ENCODE data around the gene PPME1. TPM values are rescaled to one million over a fixed set of nuclear protein-coding genes. Genes with fewer than 3 reads are reported as not detected.
A peak's percentile ranks its signal among the peaks of the same experiment; 100 is the strongest.
"Not testable (repeated sequence)": the region's sequence is repeated elsewhere in the genome, so short reads cannot be mapped to it uniquely, and the experiment has no call there.

PPME1 gene, protein sequence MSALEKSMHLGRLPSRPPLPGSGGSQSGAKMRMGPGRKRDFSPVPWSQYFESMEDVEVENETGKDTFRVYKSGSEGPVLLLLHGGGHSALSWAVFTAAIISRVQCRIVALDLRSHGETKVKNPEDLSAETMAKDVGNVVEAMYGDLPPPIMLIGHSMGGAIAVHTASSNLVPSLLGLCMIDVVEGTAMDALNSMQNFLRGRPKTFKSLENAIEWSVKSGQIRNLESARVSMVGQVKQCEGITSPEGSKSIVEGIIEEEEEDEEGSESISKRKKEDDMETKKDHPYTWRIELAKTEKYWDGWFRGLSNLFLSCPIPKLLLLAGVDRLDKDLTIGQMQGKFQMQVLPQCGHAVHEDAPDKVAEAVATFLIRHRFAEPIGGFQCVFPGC
- 46.0 and 53.4 TPM in 2 replicates for total RNA-seq
- long read RNA-seq, transcript PPME1-201 (14 exons, 2,677 nt): major isoform, 41 of 50 reads
- long read RNA-seq, partial matches to known transcripts: 2 of 50 reads
- long read RNA-seq, other reads (novel, unspliced or antisense): 6 of 50 reads

DNA sequence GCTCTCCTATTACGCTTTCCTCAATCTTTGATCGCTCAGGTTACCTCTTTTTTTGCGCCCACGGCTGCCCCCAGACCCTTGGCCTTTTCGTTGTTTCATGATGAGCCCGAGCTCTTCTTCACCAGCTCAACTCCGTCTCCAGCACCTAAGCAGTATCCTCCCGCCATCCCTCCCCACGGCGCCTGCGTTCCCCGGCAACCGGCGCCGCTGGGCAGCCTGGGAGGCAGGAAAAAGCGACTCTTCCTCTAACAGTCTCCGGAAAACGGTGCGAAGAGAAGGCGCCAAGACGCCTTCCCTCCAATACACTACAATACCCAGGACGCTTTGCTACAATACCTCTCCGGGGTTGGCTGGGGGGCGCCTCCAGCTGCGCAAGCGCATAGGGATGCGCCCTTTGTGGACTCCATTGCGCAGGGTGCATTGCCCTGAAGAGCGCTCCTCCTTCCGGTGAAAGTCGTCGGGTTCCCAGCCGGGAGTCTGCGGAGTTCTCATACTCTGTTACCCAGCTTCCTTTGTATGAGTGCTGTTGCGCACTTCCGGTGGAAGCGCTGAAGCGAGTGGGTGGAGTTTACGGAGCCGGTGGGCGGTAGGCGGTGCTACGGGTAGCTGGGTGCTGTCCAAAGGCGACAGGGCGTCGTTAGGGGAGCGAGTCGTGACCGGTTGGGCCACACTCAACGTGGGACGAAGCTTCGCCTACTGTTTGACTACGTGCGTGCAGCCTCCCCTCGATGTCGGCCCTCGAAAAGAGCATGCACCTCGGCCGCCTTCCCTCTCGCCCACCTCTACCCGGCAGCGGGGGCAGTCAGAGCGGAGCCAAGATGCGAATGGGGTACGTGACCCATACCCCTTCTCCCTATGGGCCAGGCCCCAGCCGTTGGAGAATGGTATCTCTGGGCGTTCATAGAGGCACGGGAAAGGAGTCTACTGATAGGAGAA lies at the start of gene PPME1, which contains the start of gene C2CD3:
Gene PPME1, plus strand, starts transcription at position 596 of the 936 bp plus-strand sequence. Its CDS starts 133 bp downstream, at position 729.
Gene C2CD3, minus strand, starts transcription at position 309 of the 936 bp plus-strand sequence. Its CDS starts 210 bp downstream, at position 99.
- Mint-ChIP-seq H3K36me3 (ENCODE audit: low read depth) (peaks cover 3% of the 10 kb centered on the region), H3K4me3 (no peak within 1 kb of the TSS), H3K4me1 (peaks cover 10% of the 10 kb centered on the region), H3K27me3 (ENCODE audit: low read depth) (no peaks in the 10 kb centered on the region), H3K27ac (ENCODE audit: unreplicated experiment) (no peak within 1 kb of the TSS), H3K9me3 (no peaks in the 10 kb centered on the region)
- DNase-seq (ENCODE audit: low read depth, low spot score): peak; percentile 93
- TF ChIP-seq, protein P1, sequence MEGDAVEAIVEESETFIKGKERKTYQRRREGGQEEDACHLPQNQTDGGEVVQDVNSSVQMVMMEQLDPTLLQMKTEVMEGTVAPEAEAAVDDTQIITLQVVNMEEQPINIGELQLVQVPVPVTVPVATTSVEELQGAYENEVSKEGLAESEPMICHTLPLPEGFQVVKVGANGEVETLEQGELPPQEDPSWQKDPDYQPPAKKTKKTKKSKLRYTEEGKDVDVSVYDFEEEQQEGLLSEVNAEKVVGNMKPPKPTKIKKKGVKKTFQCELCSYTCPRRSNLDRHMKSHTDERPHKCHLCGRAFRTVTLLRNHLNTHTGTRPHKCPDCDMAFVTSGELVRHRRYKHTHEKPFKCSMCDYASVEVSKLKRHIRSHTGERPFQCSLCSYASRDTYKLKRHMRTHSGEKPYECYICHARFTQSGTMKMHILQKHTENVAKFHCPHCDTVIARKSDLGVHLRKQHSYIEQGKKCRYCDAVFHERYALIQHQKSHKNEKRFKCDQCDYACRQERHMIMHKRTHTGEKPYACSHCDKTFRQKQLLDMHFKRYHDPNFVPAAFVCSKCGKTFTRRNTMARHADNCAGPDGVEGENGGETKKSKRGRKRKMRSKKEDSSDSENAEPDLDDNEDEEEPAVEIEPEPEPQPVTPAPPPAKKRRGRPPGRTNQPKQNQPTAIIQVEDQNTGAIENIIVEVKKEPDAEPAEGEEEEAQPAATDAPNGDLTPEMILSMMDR (conservative IDR thresholded peaks at IDR 0.05): peak; percentile 53

- H3K27ac Mint-ChIP-seq (ENCODE audit: unreplicated experiment): peak overlapping the region; percentile 52
- peaks cover 27% of the 10 kb centered on the region for H3K36me3 Mint-ChIP-seq (ENCODE audit: low read depth)
Measured at GRCh38 chr11:74121804-74122203, 49.3 kb upstream of the PPME1 start.

GRCh38 chr11:74123008-74123448 lies 48.1 kb upstream of the PPME1 start:
- TF ChIP-seq, protein P1 (conservative IDR thresholded peaks at IDR 0.05): no peak
- Mint-ChIP-seq H3K4me1 (no peaks in the 10 kb centered on the region), H3K4me3 (no peak overlapping the region), H3K27ac (ENCODE audit: unreplicated experiment) (peak overlapping the region; percentile 63), H3K36me3 (ENCODE audit: low read depth) (peaks cover 19% of the 10 kb centered on the region), H3K27me3 (ENCODE audit: low read depth) (no peaks in the 10 kb centered on the region), H3K9me3 (no peaks in the 10 kb centered on the region)
- no peak for DNase-seq (ENCODE audit: low read depth, low spot score)

More at GRCh38 chr11:74121804-74122203, 49.3 kb upstream of the PPME1 start:
- no peaks in the 10 kb centered on the region for H3K4me1 Mint-ChIP-seq
- no peaks in the 10 kb centered on the region for H3K9me3 Mint-ChIP-seq
- TF ChIP-seq, protein P1 (conservative IDR thresholded peaks at IDR 0.05): no peak
- no peak overlapping the region for H3K4me3 Mint-ChIP-seq
- no peak for DNase-seq (ENCODE audit: low read depth, low spot score)
- H3K27me3 Mint-ChIP-seq (ENCODE audit: low read depth): no peaks in the 10 kb centered on the region

- not testable (repeated sequence) for H3K27me3 Mint-ChIP-seq (ENCODE audit: low read depth); H3K9me3 Mint-ChIP-seq; H3K4me1 Mint-ChIP-seq; DNase-seq (ENCODE audit: low read depth, low spot score); H3K27ac Mint-ChIP-seq (ENCODE audit: unreplicated experiment); H3K4me3 Mint-ChIP-seq
- peaks cover 23% of the 10 kb centered on the region for H3K36me3 Mint-ChIP-seq (ENCODE audit: low read depth)
Measured at GRCh38 chr11:74129121-74129520, 42.0 kb upstream of the PPME1 start.

- Mint-ChIP-seq H3K4me3 (no peak overlapping the region), H3K27ac (ENCODE audit: unreplicated experiment) (no peak overlapping the region), H3K27me3 (ENCODE audit: low read depth) (no peaks in the 10 kb centered on the region), H3K36me3 (ENCODE audit: low read depth) (peaks cover 26% of the 10 kb centered on the region), H3K4me1 (no peaks in the 10 kb centered on the region), H3K9me3 (no peaks in the 10 kb centered on the region)
- DNase-seq (ENCODE audit: low read depth, low spot score): no peak
- TF ChIP-seq, protein P1 (conservative IDR thresholded peaks at IDR 0.05): no peak
Measured at GRCh38 chr11:74132833-74133232, 38.3 kb upstream of the PPME1 start.

Measured in neural crest cell (in vitro differentiated cells).